Subcutaneous abdominal adipose tissue (tissue), 5 donors: ENCODE data around the gene TMEM250.

Source experiments
- H3K27ac ChIP-seq: one replicate; pipeline ENCODE4 v1.7.0; 2013; ENCODE audit warnings: low read depth, mild to moderate bottlenecking, inconsistent platforms, low read length, moderate library complexity
- H3K27me3 ChIP-seq, 5 donors: one replicate each; pipeline ENCODE4 v1.7.0; 2013; ENCODE audit warnings: low read length in 5 of 5, inconsistent platforms in 1 of 5; ENCODE audit not compliant: control insufficient read depth in 5 of 5, insufficient read depth in 4 of 5
- H3K36me3 ChIP-seq, 5 donors: one replicate each; pipeline ENCODE4 v1.7.0; 2013; ENCODE audit warnings: low read length in 5 of 5; ENCODE audit not compliant: control insufficient read depth in 5 of 5, insufficient read depth in 5 of 5
- H3K4me1 ChIP-seq, 5 donors: one replicate each; pipeline ENCODE4 v1.7.0; 2013; ENCODE audit warnings: low read length in 5 of 5, mild to moderate bottlenecking in 3 of 5, moderate library complexity in 1 of 5; ENCODE audit not compliant: control insufficient read depth in 5 of 5, insufficient read depth in 5 of 5
- H3K4me3 ChIP-seq, 5 donors: one replicate each; pipeline ENCODE4 v1.7.0; 2013; ENCODE audit warnings: low read length in 5 of 5, low read depth in 1 of 5
- H3K9ac ChIP-seq, 5 donors: one replicate each; pipeline ENCODE4 v1.7.0; 2013; ENCODE audit warnings: low read length in 5 of 5, mild to moderate bottlenecking in 4 of 5, moderate library complexity in 3 of 5
- H3K9me3 ChIP-seq, 5 donors: one replicate each; pipeline ENCODE4 v1.7.0; 2013; ENCODE audit warnings: low read length in 5 of 5; ENCODE audit not compliant: control insufficient read depth in 5 of 5
- donor health status: healthy.
- donor health status: healthy.
- donor health status: healthy.
- donor health status: healthy.
- donor health status: healthy.

TMEM250 gene

DNA sequence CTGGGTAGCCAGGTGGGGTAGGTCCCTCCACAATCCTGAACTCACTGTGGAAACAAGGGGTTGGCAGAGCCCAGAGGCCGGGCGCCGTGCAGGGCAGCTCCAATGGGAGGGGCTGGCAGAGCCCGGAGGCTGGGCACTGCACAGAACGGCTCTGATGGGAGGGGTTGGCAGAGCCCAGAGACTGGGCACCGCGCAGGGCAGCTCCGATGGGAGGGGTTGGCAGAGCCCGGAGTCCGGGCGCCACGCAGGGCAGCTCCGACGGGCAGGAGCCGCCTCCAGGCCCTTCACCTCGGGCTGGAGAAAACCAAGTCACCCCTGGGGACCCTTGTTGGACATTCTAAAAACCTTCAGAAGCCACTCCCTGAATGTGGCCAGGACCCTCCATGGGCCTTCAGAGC is 32.9 kb downstream of the TMEM250 start:
- Histone ChIP-seq H3K27me3 (no peaks in the 10 kb centered on the region), H3K9ac (peak overlapping the region in 2 of 5 donors; percentile 25 to 43), H3K9me3 (no peaks in the 10 kb centered on the region), H3K36me3 (peaks cover 0 to 14% (median 9%) of the 10 kb centered on the region in 5 donors), H3K27ac (peak overlapping the region; percentile 65), H3K4me1 (peaks cover 4 to 77% (median 69%) of the 10 kb centered on the region in 5 donors), H3K4me3 (no peak overlapping the region)

- Histone ChIP-seq H3K4me1 (peaks cover 4 to 79% (median 69%) of the 10 kb centered on the region in 5 donors), H3K9ac (no peak overlapping the region), H3K36me3 (peaks cover 0 to 14% (median 9%) of the 10 kb centered on the region in 5 donors), H3K4me3 (no peak overlapping the region), H3K27me3 (no peaks in the 10 kb centered on the region), H3K9me3 (no peaks in the 10 kb centered on the region), H3K27ac (no peak overlapping the region)
Observed at GRCh38 chr9:136084063-136084944, 34.4 kb downstream of the TMEM250 start.

GRCh38 chr9:136083558-136084062 is 35.1 kb downstream of the TMEM250 start:
- Histone ChIP-seq H3K4me3 (no peak overlapping the region), H3K4me1 (peaks cover 2 to 76% (median 65%) of the 10 kb centered on the region in 5 donors)

GRCh38 chr9:136082496-136083361 is 35.9 kb downstream of the TMEM250 start:
- no peaks in the 10 kb centered on the region for H3K27me3 ChIP-seq
- peaks cover 0 to 67% (median 56%) of the 10 kb centered on the region in 5 donors for H3K4me1 ChIP-seq
- no peak overlapping the region for H3K9ac ChIP-seq
- no peak overlapping the region for H3K4me3 ChIP-seq
- no peak overlapping the region for H3K27ac ChIP-seq
- H3K36me3 ChIP-seq = peaks cover 0 to 17% (median 9%) of the 10 kb centered on the region in 5 donors
- no peaks in the 10 kb centered on the region for H3K9me3 ChIP-seq

More at GRCh38 chr9:136083558-136084062, 35.1 kb downstream of the TMEM250 start:
- no peak overlapping the region for H3K27ac ChIP-seq
- peaks cover 0 to 15% (median 9%) of the 10 kb centered on the region in 5 donors for H3K36me3 ChIP-seq
- no peaks in the 10 kb centered on the region for H3K27me3 ChIP-seq
- H3K9me3 ChIP-seq = no peaks in the 10 kb centered on the region
- H3K9ac ChIP-seq = no peak overlapping the region

DNA sequence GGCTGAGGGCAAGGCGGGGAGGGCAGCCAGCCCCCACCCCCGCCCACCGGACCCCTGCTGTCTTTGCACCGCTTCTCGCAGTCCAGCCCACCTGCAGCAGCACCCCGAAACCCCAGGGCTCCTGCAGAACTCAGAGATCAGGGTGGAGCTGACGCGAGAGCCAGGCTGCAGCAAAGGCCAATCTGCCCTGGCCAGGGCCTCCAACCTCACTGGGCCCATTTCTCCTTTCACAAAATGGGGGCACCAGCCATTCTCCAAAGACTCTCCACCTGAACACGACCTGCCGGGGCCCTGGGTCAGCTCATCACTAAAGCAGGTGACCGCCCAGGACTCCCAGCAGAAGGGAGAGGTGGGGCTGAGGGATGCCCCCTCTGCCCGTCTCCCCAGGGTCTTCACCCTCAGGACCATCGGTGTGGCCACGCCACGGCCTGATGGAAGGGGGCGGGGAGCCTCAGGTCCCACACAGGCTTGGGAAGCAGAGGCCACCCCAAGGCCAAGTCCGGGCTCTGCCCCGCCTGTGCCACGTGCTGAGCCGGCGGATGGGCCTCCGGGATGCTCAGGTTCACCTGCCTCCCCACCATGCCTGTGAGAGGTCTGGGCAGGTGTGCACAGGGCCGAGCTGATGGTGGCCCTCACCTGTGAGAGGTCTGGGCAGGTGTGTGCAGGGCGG is 36.7 kb downstream of the TMEM250 start:
- peak overlapping the region in 1 of 5 donors; percentile 29 for H3K9ac ChIP-seq
- no peaks in the 10 kb centered on the region for H3K9me3 ChIP-seq
- H3K4me1 ChIP-seq = peaks cover 0 to 59% (median 48%) of the 10 kb centered on the region in 5 donors
- peaks cover 0 to 17% (median 9%) of the 10 kb centered on the region in 5 donors for H3K36me3 ChIP-seq
- H3K27ac ChIP-seq = no peak overlapping the region
- H3K27me3 ChIP-seq = no peaks in the 10 kb centered on the region
- no peak overlapping the region for H3K4me3 ChIP-seq

DNA sequence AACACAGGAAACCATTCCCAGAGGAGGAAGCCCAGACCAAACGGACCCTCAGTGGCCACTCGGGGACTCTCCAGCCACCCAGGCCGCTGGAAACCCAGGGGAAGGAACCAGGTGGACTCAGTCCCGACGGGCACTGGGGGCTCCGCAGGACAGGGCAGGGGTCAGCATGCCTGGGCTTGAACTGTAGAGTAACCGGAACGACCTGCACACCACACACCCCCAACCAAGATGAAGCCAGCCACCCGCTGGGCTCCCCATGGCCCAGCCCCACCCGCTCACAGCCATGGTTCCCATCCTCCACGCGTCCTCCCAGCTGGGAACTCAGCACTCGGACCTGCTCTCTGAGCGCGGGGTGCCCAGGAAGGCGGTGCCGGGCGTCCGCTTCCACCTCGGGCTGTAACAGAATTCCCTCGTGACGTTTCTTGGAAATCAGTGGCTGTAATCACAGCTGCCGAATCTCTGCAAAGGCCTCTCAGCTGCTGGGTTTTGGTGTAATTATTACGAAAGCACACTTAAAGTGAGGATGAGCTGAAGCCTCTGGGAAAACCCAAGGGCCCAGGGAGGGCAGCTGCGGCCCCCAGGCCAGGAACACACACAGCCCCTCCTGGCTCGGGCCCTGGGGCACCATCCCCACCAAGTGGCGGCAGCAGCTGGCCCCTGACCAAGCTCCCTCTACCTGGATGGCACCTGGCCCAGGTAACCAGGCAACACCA is 37.4 kb downstream of the TMEM250 start:
- peaks cover 0 to 52% (median 42%) of the 10 kb centered on the region in 5 donors for H3K4me1 ChIP-seq

DNA sequence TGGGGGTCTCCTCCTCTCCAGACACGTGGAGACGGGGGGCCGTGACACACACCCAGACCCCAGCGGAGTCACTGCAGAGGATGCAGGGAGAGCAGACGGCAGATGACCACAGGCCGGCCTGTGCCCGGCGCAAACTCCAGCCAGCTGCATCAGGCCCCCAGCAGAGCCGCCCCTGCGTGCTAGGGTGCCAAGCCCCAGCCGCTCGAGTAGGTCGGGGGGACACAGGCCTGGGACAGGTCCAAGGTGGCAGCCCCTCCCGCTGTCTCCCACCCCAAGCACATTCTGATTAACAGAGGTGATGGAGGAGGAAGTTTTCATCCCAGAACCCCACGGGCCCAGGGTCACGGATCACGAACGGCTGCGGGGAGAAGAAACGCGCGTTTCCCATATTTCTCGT is 38.0 kb downstream of the TMEM250 start:
- peaks cover 0 to 50% (median 37%) of the 10 kb centered on the region in 5 donors for H3K4me1 ChIP-seq
- no peak overlapping the region for H3K4me3 ChIP-seq
- H3K9me3 ChIP-seq = no peaks in the 10 kb centered on the region
- no peak overlapping the region for H3K27ac ChIP-seq
- no peaks in the 10 kb centered on the region for H3K27me3 ChIP-seq
- H3K9ac ChIP-seq = no peak overlapping the region
- peaks cover 0 to 20% (median 10%) of the 10 kb centered on the region in 5 donors for H3K36me3 ChIP-seq

More for the DNA sequence above, 37.4 kb downstream of the TMEM250 start:
- H3K36me3 ChIP-seq = peaks cover 0 to 18% (median 9%) of the 10 kb centered on the region in 5 donors
- no peaks in the 10 kb centered on the region for H3K9me3 ChIP-seq
- H3K27ac ChIP-seq = no peak overlapping the region
- H3K4me3 ChIP-seq = no peak overlapping the region
- peak overlapping the region in 1 of 5 donors; percentile 29 for H3K9ac ChIP-seq
- H3K27me3 ChIP-seq = no peaks in the 10 kb centered on the region

GRCh38 chr9:136079916-136080246 is 38.8 kb downstream of the TMEM250 start:
- Histone ChIP-seq H3K27ac (no peak overlapping the region), H3K4me3 (no peak overlapping the region), H3K36me3 (peaks cover 0 to 23% (median 17%) of the 10 kb centered on the region in 5 donors), H3K9me3 (no peaks in the 10 kb centered on the region), H3K9ac (peak overlapping the region in 2 of 5 donors; percentile 0 to 4), H3K27me3 (no peaks in the 10 kb centered on the region), H3K4me1 (peaks cover 0 to 52% (median 37%) of the 10 kb centered on the region in 5 donors)
